Measurements from ENCODE around the gene KRT73.

The KRT73 gene

DNA sequence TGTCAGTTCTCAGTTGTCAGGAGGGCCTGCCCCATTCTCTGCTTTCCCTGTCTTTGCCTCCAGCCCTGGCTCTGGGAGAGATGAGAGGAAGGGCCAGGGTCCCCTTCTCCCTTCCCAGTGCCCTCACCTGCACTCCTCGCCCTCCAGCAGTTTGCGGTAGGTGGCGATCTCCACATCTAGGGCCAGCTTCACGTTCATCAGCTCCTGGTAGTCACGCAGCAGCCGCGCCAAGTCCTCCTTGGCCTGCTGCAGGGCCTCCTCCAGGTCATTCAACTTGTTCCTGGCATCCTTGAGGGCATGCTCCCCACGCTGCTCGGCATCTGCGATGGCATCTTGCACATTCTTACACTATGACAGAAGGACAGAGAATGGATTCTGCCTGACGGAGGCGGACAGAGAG, 28.3 kb upstream of the KRT73 start:
- Histone ChIP-seq H3K4me1 (peaks cover 0 to 7% (median 2%) of the 10 kb centered on the region in 4 donors), H3K4me3 (no peak overlapping the region), H3K36me3 (no peaks in the 10 kb centered on the region), H3K27me3 (peaks cover 0 to 20% of the 10 kb centered on the region in 2 donors), H3K9me3 (no peaks in the 10 kb centered on the region), H3K27ac (no peak overlapping the region)
- TF ChIP-seq, protein P1, sequence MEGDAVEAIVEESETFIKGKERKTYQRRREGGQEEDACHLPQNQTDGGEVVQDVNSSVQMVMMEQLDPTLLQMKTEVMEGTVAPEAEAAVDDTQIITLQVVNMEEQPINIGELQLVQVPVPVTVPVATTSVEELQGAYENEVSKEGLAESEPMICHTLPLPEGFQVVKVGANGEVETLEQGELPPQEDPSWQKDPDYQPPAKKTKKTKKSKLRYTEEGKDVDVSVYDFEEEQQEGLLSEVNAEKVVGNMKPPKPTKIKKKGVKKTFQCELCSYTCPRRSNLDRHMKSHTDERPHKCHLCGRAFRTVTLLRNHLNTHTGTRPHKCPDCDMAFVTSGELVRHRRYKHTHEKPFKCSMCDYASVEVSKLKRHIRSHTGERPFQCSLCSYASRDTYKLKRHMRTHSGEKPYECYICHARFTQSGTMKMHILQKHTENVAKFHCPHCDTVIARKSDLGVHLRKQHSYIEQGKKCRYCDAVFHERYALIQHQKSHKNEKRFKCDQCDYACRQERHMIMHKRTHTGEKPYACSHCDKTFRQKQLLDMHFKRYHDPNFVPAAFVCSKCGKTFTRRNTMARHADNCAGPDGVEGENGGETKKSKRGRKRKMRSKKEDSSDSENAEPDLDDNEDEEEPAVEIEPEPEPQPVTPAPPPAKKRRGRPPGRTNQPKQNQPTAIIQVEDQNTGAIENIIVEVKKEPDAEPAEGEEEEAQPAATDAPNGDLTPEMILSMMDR (IDR thresholded peaks at IDR 0.05): no peak
- DNase-seq: peak in 1 of 2 donors; percentile 53
- intact Hi-C loops (cut with DNase I; ENCODE audit: low total_unique reads): no loop called here

- intact Hi-C loops (cut with DNase I; ENCODE audit: low total_unique reads): no loop called here
- H3K27ac ChIP-seq: no peak overlapping the region
Measured at GRCh38 chr12:52645982-52646381, 27.6 kb upstream of the KRT73 start.

DNA sequence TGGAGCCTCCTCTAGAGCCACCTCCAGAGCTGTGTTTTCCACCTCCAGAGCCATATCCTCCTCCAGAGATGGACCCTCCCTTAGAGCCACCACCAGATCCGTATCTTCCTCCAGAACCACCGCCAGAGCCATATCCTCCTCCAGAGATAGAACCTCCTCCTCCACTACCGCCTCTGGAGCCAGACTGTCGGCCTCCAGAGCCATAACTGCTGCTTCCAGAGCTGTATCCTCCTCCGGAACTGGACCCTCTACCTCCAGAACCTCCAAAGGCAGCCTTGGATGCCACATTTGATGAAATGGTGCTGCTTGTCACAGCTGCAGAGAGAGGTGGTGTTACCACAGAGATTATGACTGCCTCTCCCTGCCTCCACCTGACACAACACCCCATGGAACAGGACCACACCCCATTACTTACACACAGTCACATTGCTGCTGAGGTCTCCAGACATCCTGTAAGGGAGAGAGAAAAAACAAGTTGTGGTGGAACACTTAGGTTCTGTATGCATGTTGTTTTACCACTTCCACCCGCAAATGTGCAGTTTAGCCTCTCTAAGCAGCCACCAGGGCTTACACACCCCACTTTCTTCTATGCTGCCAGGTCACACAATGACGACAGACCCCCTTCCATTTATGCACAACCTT, 26.9 kb upstream of the KRT73 start:
- no peaks in the 10 kb centered on the region for H3K9me3 ChIP-seq
- no peaks in the 10 kb centered on the region for H3K4me1 ChIP-seq
- intact Hi-C loops (cut with DNase I; ENCODE audit: low total_unique reads): no loop called here
- H3K27ac ChIP-seq: no peak overlapping the region
- TF ChIP-seq, protein P1 (IDR thresholded peaks at IDR 0.05): no peak
- no peaks in the 10 kb centered on the region for H3K36me3 ChIP-seq
- peak in 1 of 2 donors; percentile 13 for DNase-seq
- H3K4me3 ChIP-seq: no peak overlapping the region
- H3K27me3 ChIP-seq: peaks cover 0 to 21% of the 10 kb centered on the region in 2 donors

More at GRCh38 chr12:52645982-52646381, 27.6 kb upstream of the KRT73 start:
- no peak overlapping the region for H3K4me3 ChIP-seq
- peaks cover 0 to 21% of the 10 kb centered on the region in 2 donors for H3K27me3 ChIP-seq
- TF ChIP-seq, protein P1 (IDR thresholded peaks at IDR 0.05): no peak
- DNase-seq: no peak
- H3K9me3 ChIP-seq: no peaks in the 10 kb centered on the region
- peaks cover 0 to 6% (median 2%) of the 10 kb centered on the region in 4 donors for H3K4me1 ChIP-seq
- no peaks in the 10 kb centered on the region for H3K36me3 ChIP-seq

DNA sequence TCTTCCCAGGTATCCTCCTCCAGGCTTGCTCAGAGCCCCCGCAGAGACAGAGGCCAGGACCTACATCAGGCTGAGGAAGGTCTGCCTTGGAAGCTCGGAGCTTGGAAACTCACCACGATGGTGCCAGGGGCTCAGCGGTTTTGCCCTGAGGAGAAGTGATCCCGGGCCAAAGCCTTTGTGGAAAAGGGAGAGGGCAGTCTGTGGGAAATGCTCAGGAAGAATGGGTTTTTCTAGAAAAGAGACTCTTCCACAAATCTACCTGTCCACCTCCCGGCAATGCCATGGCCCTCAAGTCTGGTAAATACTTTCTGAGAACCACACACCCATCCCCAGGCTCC, 25.7 kb upstream of the KRT73 start:
- no peak for DNase-seq
- no peak overlapping the region for H3K4me3 ChIP-seq
- TF ChIP-seq, protein P1 (IDR thresholded peaks at IDR 0.05): no peak
- H3K36me3 ChIP-seq: no peaks in the 10 kb centered on the region
- peaks cover 0 to 21% of the 10 kb centered on the region in 2 donors for H3K27me3 ChIP-seq
- no peaks in the 10 kb centered on the region for H3K4me1 ChIP-seq
- intact Hi-C loops (cut with DNase I; ENCODE audit: low total_unique reads): no loop called here
- no peak overlapping the region for H3K27ac ChIP-seq
- no peaks in the 10 kb centered on the region for H3K9me3 ChIP-seq

- intact Hi-C loops (cut with DNase I; ENCODE audit: low total_unique reads): no loop called here
- no peak overlapping the region for H3K4me3 ChIP-seq
- H3K36me3 ChIP-seq: no peaks in the 10 kb centered on the region
- H3K4me1 ChIP-seq: no peaks in the 10 kb centered on the region
- no peak overlapping the region for H3K27ac ChIP-seq
- H3K27me3 ChIP-seq: peaks cover 0 to 23% of the 10 kb centered on the region in 2 donors
- TF ChIP-seq, protein P1 (IDR thresholded peaks at IDR 0.05): no peak
- DNase-seq: peak in 1 of 2 donors; percentile 40
- H3K9me3 ChIP-seq: no peaks in the 10 kb centered on the region
Measured at GRCh38 chr12:52643233-52644077, 25.1 kb upstream of the KRT73 start.
